HUDEP-2 (cell line): ENCODE measurements around the gene PLIN4.
A peak's percentile ranks its signal among the peaks of the same experiment; 100 is the strongest.
"Not testable (repeated sequence)": the region's sequence is repeated elsewhere in the genome, so short reads cannot be mapped to it uniquely, and the experiment has no call there.

ENCODE experiments used
- DNase-seq, 76 experiments: peaks; one replicate each; lab custom pipeline; 2025; ENCODE audit not compliant: unreplicated experiment in 76 of 76; lab: John Stamatoyannopoulos, UW

PLIN4 gene

DNA sequence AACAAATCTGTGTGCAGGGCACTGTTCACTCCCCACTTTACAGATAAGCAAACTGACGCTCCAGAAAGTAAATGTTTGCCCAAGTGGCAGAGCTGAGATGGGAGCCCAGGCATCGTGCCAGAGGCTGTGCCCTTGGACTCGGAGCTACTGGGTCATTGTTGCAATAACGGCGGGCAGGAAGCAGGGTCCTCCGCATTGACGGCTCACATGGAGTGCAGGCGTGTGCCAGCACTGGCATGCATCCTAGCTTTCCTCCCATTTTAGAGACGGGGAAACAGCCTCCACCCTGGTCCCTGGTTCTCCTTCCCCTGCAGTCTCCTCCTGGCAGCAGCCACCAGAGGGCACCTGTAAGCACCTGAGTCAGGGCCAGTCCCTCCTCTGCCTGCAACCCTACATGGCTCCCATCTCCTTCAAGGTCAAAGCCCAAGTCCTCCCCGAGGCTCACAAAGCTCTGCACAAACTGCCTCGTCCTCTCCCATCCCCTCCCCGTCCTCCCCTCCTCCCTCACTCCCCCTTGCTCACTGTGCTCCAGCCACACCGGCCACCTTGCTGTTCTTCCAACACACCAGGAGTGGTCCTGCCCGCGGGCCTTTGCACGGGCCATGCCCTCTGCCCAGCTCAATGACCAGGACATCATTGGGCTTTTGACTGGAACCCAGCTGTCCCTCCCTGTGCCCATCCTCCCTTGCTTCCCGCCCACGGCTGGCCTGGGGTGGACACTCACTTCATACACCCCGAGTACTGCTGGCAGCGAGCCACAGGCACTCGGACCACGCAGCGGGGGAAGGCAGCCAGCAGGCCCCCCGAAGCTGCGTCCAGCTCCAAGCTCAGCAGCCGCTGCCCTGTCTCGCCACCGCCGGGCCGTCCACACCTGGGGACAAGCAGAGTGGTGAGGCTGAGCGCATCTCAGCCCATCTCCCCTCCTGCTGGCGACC is 29.3 kb upstream of the PLIN4 start:
- DNase-seq, result peak in 42 of 76 experiments; percentile 7 to 59 (median 32)

DNA sequence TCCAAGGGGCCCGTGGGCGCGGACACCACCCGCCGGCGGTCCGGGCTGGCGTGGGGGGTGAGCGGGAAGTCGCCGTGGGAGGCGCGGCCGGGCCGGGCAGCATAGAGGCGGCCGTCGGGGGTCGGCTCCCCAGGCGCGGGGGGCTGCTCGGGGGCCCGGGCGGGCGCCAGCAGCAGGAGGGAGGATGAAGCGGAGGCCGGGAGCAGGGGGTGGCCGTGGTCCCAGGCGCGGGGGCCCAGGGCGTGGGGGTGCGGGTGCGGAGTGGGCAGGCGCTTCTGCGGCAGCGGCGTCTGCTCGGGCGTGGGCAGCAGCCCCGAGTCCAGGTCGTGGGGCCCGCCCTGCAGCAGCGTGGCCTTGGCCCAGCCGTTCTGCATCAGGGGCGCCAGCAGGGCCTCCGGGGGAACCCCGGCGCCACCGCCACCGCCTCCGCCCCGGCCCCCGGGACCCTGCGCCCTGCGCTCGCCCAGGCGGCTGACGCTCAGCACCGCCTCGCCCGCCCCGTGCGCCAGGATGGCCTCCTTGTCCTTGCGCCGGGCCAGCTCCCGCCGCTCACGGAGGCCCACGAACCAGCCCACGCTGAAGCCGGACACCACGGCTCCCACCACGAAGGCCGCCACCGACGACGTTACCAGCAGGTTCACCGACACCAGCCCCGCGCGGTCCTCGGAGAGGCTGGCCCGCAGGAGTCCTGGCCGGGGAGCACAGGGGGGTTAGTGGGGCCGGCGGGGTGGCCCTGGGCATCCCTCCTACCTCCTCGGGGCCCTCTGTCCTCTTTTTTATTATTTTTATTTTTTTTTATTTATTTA is 25.8 kb upstream of the PLIN4 start:
- no peak for DNase-seq

DNA sequence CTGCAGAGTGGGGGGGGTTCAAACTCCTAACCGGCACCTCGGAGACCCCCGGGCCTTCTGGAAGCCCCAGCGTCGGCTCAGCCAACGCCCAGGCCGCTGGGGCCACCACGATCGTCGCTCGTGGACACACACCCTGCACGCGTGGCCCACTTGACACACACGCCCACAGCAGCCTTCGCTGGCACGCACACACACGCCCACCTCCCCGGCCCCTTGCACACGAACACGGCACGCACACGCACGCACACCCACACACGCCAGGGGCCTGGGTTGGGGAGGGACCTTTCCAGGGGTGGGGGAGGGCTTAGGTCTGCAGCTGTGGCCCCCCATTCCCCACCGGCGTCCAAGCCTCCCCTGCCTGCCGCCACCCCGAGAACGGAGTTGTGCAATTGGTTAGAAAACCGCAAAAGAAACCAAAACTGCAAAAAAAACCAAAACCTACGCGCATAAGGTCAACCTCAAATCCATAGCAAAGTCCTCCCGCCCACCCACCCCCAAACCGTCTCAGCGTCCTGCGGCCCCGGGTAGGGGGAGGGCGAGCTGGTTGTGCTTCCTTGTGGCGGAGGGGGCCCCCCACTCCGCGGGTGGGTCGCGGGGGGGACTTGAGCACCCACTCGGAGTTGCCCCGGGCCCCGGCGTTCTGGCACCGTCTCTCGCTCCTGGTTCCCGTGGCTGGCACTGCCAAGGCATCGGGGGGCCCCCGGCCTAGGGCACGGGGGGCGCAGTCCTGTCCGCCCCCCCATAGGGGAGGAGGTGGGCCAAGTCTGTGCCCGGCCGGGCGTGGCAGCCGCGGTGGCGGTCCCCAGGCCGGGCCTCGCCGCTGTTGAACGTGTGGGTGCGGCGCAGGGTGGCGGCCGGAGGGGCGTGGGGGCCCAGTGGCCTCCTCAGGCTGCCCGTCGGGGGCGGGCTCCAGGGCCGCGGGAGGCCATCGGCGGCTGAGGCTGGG is 24.9 kb upstream of the PLIN4 start:
- no peak for DNase-seq

DNA sequence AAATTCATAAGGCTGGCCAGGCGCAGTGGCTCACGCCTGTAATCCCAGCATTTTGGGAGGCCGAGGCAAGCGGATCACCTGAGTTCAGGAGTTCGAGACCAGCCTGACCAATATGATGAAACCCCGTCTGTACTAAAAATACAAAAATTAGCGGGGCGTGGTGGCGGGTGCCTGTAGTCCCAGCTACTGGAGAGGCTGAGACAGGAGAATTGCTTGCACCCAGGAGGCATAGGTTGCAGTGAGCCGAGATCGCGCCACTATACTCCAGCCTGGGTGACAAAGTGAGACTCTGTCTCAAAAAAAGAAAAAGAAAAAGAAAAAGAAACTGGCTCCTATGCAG is 23.5 kb upstream of the PLIN4 start:
- DNase-seq, result not testable (repeated sequence)

DNA sequence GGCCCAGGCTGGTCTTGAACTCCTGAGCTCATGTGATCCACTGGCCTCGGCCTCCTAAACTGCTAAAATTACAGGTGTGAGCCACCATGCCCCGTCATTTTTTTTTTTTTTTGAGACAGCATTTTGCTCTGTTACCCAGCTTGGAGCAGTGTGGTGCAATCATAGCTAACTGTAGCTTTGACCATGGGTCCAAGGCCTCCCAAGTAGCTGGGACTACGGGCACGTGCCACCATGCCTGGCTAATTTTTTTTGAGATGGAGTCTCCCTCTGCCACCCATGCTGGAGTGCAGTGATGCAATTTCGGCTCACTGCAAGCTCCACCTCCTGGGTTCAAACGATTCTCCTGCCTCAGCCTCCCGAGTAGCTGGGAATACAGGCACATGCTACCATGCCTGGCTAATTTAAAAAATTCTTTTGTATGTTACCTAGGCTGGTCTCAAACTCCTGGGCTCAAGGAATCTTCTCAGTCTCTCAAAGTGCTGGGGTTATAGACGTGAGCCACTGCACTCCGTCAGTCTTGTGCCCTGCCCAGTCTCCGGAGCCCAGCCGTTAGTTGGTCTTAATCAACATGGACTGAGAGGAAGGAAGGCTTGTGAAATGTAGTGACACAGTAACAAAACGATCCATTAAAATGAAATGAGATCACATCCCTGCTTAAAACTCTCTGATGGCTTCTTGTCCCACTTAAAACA is 23.0 kb upstream of the PLIN4 start:
- no peak for DNase-seq

DNA sequence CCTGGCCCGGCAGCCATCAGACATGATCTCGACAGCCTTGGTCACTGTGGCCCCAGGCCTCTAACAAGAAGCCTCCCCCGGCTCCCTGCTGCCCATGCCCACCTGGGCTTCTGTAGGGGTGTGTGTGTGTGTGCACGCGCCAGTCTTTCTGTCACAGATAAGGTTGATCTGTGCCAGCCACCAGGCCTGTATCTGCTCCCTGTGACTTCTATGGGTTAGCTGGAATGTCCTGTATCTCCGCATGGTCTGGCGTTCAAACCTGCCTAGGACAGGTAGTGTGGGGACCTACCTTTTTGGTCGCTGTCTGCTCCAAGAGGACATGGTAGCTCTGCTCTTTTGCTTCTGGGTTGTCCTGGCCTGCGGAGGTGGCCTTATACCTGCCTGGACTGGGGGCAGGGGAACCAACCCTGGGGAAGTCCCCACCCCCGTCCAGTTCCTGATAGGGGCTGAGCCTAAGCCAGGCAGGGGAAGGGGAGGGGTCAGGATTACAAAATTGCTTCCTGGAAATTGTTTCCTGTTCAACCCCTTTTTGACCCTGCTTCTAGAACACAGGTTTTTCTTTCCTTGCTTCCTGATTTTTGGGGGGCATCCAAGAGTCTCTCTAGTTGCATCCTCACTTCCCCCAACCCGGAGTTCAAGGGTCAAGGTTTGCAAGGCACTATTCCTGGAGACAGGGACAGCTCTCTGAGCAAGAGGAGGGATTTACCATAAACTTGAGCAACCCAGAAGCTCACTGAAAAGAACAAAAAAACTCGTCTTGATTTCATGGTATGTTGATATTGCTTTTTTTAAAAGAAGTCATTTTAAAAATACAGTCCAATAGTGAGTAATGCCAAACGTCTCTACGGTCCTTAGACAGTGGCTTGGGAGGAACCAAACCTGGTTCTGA is 21.7 kb upstream of the PLIN4 start, which contains the start of gene LRG1:
Gene LRG1 (minus strand): TSS at position 344 of the 889 bp plus-strand sequence. CDS start 23 bp downstream, at position 321.
- DNase-seq, result peak in 68 of 76 experiments; percentile 33 to 87 (median 64)

DNA sequence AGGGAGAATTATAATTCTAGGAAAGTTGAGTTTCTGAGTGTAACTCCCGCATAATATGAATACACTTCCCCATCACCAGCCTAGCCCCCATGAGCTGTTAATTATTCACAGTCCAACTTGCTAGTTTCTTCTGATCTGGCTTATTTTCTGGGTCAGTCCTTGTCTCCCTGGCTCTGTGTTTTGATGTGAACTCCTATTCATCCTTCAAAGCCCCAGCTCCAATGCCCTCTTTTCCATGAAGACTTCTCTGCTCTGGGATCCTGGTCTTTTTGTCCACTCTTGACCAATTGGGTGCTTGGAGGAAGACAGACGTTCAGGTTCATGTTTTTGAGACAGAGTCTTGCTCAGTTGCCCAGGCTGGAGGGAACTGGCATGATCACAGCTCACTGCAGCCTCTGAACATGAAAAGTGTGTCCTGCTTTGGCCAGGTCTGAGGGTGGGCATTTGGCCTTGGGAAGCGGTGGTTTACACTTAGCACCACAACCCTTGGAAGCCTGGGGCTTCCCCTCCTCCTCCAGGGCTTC is 20.9 kb upstream of the PLIN4 start:
- DNase-seq, result peak in 1 of 76 experiments; percentile 53

DNA sequence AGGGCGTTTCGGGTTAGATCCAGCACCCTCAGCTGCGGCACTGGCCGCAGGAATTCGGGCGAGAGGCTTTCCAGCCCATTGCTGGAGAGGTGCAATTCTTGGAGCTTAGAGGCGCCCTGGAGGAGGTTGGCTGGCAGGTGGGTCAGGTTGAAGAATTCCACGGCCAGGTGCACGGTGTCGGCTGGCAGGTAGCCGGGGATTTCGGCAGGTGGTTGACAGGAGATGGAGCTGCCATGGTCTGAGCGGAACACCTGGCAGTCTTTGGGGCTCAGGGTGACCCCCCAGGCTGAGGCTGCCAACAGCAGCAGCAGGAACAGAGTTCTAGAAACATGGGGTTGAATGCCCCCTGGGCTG is 20.3 kb upstream of the PLIN4 start:
- no peak for DNase-seq

DNA sequence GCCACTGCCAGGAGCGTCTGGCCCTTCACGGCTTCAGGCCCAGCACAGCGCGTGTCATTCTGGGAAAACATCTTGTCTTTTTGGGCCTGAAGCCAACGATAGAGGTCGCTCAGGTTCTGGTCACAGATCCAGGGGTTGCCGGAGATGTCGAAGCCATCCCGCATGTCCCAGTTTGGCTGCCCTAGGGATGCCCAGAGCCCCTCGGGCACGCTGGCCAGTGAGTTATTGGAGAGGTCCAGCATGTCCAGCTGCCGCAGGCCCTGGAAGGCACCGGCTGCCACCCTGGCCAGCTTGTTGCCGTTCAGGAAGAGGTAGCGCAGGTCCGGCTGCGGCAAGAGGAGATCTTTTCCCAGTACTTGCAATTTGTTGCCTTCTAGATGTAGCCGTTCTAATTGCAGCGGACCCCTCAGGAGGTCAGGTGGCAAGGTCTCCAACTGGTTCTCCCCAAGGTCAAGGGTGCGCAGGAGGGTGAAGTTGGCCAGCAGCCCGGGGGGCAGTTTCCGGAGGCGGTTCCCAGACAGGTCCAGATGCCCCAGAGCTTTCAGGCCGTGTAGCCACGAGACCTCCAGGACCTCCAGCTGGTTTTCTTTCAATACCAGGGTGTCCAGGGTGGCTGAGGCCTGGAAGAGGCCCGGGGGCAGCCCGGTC is 19.8 kb upstream of the PLIN4 start:
- no peak for DNase-seq

DNA sequence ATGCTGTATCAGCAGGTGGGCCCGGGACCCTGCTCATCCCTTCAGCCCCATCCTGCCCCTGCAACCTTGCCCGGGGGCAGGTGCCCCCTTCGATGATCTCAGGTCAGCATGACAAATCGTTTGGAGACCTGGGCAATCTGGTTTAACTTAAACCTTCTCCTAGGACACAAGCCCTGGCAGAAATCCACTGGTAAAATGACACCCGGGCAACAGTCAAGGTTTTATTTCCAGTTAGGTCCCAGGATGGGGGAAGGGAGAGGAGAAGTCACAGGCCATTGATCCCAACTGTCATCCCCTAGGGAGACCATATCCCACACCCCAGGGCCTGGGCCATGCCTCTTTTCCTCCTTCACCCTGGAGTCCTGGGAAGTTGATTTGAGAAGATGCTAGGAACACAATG is 18.5 kb upstream of the PLIN4 start:
- no peak for DNase-seq

DNA sequence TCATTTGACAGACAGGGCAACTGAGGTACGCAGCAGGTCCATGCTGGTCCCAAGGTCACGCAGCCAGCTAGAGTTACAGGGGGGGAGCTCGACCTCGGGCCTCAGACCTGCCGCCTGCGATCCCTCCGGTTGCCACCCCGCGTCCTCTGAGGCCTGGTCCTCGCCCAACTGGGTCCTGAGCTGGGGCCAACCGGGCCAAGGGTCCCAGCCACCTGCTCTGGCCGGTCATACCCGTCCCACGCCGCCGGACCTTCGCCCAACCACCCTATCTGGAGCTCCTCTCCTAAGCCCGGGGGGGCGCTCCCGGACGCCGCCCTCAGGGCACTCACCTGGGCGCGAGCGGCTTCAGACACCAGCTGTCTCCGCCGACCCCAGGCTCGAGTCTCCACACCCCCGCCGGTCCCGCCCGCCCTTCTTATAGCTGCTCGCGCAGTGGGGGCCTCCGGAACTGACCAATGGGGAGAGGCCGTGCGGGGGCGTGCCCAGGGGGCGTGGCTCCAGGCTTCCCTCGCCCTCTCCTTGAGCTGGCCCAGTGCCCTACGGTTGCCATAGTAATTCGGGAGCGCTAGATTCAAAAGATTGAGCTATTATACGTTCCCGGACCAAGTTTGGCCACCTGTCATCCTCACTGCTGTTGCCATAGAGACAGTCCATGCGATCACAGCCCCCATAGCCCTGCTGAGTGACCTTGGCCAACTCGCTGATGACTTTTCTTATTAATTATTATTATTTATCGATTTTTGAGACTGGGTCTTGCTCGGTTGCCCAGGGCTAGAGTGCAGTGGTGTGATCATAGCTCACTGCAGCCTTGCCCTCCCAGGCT is 16.8 kb upstream of the PLIN4 start, which contains the start of gene PLIN5:
Gene PLIN5 (minus strand): TSS at position 389 of the 823 bp plus-strand sequence. CDS start 1,150 bp downstream, outside the sequence.
- peak in 73 of 76 experiments; percentile 27 to 94 (median 81) for DNase-seq

DNA sequence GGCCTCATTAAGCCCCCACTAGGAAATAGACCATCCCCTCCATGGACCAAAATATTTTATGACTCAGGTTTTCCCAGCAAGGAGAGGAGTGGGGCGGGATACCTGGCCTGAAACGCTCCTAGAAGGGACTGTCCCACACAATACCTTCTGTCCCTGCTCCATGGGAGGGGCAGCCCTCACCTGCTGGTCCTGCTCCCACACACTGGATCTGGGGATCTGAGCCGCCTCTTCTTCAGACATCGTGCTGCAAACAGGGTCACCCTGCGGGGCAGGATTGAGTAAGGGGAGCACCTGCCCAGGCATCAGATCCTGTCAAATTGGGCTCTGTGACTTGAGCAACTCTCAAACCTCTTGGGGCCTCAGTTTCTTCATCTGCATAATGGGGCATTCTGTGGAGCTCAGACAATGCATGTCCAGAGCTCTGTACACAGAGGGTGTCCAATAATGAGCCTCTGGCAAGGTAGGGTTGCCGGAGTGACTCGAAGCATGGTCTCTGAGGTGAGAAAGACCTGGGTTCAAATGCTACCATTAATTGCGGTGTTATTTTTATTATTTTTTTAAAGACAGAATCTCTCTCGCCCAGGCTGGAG is 15.6 kb upstream of the PLIN4 start:
- no peak for DNase-seq

DNA sequence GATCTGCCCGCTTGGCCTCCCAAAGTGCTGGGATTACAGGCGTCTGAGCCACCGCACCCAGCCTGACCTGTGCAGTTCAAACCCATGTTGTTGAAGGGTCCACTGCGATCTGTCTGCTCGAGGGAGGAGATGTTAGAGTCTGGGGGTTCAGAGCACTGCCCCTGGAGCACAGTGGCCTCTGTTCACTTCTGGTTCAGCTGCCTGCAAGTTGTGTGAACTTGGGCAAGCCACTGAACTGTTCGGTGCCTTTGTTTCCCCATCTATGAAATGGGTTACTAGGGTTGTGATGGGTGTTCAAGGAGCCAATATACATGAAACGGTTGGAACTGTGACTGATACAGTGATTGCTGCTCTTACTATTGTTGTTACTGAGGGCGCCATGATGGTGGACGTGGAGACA is 15.0 kb upstream of the PLIN4 start:
- DNase-seq, result no peak

DNA sequence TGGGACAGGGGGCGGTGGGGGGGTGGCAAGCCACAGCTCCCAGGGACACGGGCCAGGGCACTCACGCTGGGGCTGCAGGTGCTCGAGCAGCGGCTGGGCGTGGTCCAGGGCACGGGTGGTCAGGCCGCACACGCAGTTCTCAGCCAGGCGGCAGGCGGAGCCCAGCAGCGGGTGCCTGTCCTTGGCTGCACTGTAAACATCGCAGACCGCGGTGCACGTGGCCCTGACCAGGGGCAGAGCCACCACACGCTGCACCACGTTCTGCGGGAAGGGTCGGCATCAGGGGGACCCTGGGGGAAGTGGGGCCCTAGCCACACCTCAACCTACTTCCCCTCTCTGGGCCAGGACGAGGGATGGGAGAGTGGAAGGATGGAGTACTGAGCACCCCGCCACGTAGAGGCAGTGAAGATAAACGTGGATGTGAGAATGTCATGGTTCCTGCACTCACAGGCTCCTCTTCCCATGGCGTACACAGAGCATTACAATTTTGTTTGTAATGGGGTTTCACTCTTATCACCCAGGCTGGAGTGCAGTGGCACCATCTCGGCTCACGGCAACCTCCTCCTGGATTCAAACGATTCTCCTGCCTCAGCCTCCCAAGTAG is 13.4 kb upstream of the PLIN4 start:
- DNase-seq, result no peak

DNA sequence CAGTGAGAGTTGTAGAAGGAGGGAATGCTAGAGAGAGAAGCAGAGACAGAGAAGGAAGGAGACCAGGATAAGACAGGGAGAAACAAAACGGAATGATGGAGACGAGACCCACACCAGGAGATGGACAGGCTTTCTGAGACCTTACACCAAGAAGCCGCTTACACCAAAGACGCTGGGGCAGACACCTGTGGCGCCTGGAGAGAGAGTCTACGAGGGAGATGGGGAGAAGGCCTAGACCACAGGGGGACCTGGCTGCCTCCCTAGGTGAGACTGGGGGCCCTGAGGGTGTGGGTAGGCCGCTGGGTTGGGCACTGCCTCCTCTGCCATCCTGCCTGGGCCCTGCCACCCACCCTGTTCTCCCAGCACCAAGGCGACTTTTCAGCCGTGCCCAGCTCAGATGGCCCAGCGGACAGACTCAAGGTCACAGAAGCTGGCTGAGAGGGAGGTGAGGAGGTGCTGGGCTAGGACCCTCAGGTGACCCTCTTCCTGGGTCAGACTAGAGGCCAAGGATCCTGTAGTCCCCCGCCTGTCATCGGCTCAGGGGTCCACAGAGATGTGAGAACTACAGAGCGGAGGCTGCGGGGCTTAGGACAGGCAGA is 11.7 kb upstream of the PLIN4 start:
- DNase-seq, result no peak

DNA sequence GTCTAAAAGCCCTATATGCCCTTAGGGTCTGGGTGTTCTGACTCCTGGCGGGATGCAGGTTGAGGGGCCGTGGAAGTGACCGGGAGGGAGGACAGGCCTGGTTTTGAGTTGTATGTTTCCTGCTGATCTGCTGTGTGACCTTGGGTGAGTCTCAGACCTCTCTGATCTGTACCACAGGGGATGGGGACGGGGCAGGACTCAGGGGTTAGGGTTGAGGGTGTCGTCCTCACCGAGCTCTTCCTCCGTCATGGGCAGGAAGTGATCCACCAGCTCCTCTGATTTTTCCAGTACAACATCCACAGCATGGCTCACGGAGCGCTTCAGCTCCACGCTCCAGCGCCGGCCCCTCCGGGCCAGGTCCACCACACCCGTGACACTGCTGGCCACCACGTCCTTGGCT is 10.6 kb upstream of the PLIN4 start:
- no peak for DNase-seq
